Glutamatergic neuron (in vitro differentiated cells): ENCODE measurements around the gene CAPN7. TPM values are rescaled to one million over a fixed set of nuclear protein-coding genes. Genes with fewer than 3 reads are reported as not detected.

Experiments used
- DNase-seq: peaks from one replicate; pipeline ENCODE4 v3.0.0; 2022
- H3K27ac Mint-ChIP-seq: one replicate; pipeline ENCODE4 v1.8.0; 2020; ENCODE audit warnings: mild to moderate bottlenecking, mixed read lengths, inconsistent platforms; ENCODE audit not compliant: unreplicated experiment
- H3K27me3 Mint-ChIP-seq: one replicate; pipeline ENCODE4 v1.8.0; 2020; ENCODE audit warnings: mild to moderate bottlenecking, moderate library complexity, mixed read lengths, inconsistent platforms; ENCODE audit not compliant: unreplicated experiment
- H3K36me3 Mint-ChIP-seq: one replicate; pipeline ENCODE4 v1.8.0; 2020; ENCODE audit warnings: mild to moderate bottlenecking, mixed read lengths, inconsistent platforms; ENCODE audit not compliant: unreplicated experiment
- H3K4me1 Mint-ChIP-seq: one replicate; pipeline ENCODE4 v1.8.0; 2020; ENCODE audit warnings: mild to moderate bottlenecking, low read depth, mixed read lengths, inconsistent platforms; ENCODE audit not compliant: unreplicated experiment
- H3K4me3 Mint-ChIP-seq: one replicate; pipeline ENCODE4 v1.8.0; 2020; ENCODE audit warnings: mild to moderate bottlenecking, mixed read lengths, inconsistent platforms; ENCODE audit not compliant: unreplicated experiment
- H3K9me3 Mint-ChIP-seq: one replicate; pipeline ENCODE4 v1.8.0; 2020; ENCODE audit warnings: mild to moderate bottlenecking, moderate library complexity, mixed read lengths, inconsistent platforms; ENCODE audit not compliant: unreplicated experiment
- total RNA-seq: library from RNA; stranded (reverse); fragmentation: NEBNext Ultra II Directional; extraction: Animal tissue kit (Norgen Biotek cat#: 25700); gene quantifications from one replicate; pipeline ENCODE4 v1.2.1, GENCODE V29; 2021; ENCODE audit not compliant: unreplicated experiment
- TF ChIP-seq, protein P1 (sequence below): fragments of 200-600 bp; sonication (generic); IDR thresholded peaks from one replicate; pipeline ENCODE4 v1.5.0; 2021; ENCODE audit not compliant: partially characterized antibody, unreplicated experiment

The CAPN7 gene
- total RNA-seq, 1 donor from 2014 or later = 30.2 TPM

DNA sequence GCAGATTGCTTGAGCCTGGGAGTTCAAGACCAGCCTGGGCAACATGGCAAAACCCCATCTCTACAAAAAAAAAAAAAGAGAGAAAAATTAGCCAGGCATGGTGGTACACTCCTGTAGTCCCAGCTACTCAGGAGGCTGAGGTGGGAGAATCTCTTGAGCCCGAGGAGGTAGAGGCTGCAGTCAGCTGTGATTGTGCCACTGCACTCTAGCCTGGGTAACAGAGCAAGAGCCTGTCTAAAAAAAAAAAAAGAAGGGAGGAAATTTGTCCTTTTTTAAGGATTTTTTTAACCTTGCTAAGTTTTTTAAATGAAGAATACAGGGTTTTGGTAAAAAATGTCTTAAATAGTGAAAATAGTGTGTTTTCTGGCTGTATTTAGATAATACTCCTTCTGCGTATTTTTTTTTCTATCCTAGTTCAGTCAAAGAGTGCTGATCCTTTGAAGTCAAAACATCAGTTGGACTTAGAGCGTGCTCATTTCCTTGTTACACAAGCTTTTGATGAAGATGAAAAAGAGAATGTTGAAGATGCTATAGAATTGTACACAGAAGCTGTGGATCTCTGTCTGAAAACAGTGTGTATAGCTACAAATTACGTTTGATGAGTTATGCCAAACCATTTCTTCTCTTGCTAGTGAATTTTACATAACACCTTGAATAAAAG is 11.1 kb downstream of the CAPN7 start:
- Mint-ChIP-seq H3K27ac (no peak overlapping the region), H3K36me3 (peaks cover 4% of the 10 kb centered on the region), H3K4me3 (no peak overlapping the region), H3K9me3 (no peaks in the 10 kb centered on the region), H3K27me3 (no peaks in the 10 kb centered on the region), H3K4me1 (no peaks in the 10 kb centered on the region)
- DNase-seq = no peak
- TF ChIP-seq, protein P1, sequence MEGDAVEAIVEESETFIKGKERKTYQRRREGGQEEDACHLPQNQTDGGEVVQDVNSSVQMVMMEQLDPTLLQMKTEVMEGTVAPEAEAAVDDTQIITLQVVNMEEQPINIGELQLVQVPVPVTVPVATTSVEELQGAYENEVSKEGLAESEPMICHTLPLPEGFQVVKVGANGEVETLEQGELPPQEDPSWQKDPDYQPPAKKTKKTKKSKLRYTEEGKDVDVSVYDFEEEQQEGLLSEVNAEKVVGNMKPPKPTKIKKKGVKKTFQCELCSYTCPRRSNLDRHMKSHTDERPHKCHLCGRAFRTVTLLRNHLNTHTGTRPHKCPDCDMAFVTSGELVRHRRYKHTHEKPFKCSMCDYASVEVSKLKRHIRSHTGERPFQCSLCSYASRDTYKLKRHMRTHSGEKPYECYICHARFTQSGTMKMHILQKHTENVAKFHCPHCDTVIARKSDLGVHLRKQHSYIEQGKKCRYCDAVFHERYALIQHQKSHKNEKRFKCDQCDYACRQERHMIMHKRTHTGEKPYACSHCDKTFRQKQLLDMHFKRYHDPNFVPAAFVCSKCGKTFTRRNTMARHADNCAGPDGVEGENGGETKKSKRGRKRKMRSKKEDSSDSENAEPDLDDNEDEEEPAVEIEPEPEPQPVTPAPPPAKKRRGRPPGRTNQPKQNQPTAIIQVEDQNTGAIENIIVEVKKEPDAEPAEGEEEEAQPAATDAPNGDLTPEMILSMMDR = no peak

DNA sequence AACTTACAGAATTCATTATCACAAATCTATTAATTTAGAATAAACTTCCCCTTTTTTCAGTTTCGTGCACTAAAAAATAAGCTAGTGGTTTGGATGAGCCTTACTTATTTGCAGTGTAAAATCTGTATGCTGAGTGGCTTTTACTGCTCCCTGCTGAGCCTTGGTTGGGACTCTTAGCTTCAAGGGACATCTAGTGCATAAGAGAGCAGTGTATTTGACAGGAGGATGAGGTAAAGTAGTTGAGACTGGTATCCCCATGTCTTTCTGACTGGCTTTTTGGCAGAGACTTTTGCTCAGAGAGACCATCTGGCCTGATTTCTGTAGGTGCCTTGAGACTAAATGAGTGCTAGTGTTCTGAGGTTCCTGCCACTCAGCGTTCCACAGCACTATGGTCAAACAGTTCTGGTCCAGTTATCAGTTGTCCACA is 11.8 kb downstream of the CAPN7 start:
- no peak for DNase-seq

DNA sequence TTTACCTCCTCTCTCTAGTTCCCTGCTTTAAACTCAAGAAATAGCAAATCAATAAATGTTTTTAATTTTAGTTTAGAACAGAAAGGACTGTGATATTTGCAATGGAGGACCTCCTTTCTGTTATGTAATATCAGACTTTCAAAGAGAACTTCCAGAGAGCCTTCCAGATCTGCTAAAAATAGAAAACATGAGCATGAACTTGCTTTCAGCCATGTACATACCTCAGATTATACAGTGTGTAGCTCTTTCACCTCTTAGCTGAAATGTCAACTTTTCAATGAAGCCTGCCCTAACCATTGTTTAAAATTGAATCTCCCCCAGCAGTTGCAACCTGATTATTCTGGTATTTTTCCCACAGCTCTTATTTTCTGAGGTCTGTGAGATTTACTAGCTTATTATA is 12.6 kb downstream of the CAPN7 start:
- TF ChIP-seq, protein P1 = no peak
- H3K9me3 Mint-ChIP-seq = no peaks in the 10 kb centered on the region
- H3K36me3 Mint-ChIP-seq = peaks cover 4% of the 10 kb centered on the region
- no peak for DNase-seq
- H3K27ac Mint-ChIP-seq = no peak overlapping the region
- H3K4me3 Mint-ChIP-seq = no peak overlapping the region
- no peaks in the 10 kb centered on the region for H3K27me3 Mint-ChIP-seq
- H3K4me1 Mint-ChIP-seq = peaks cover 6% of the 10 kb centered on the region

More for the DNA sequence above, 11.8 kb downstream of the CAPN7 start:
- no peaks in the 10 kb centered on the region for H3K9me3 Mint-ChIP-seq
- no peak overlapping the region for H3K4me3 Mint-ChIP-seq
- TF ChIP-seq, protein P1 = no peak
- no peak overlapping the region for H3K27ac Mint-ChIP-seq
- H3K27me3 Mint-ChIP-seq = no peaks in the 10 kb centered on the region
- peaks cover 4% of the 10 kb centered on the region for H3K36me3 Mint-ChIP-seq
- peaks cover 5% of the 10 kb centered on the region for H3K4me1 Mint-ChIP-seq

DNA sequence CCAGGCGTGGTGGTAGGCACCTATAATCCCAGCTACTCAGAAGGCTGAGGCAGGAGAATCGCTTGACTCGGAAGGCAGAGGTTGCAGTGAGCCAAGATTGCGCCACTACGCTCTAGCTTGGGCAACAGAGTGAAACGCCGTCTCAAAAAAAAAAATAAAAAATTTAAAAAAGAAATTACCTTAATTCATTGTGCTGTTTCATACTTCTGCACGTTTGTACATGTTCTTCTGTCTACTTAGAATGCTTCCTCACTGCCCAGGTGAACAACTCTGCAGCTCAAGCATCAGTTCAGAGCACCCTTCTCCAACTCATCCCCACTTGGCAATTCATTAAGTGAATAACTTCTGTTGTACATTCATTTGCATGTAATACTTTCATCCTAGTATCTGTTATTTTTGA is 14.0 kb downstream of the CAPN7 start:
- Mint-ChIP-seq H3K27ac (no peak overlapping the region), H3K9me3 (no peaks in the 10 kb centered on the region), H3K27me3 (no peaks in the 10 kb centered on the region), H3K36me3 (peaks cover 4% of the 10 kb centered on the region), H3K4me1 (peaks cover 6% of the 10 kb centered on the region), H3K4me3 (no peak overlapping the region)
- no peak for DNase-seq
- TF ChIP-seq, protein P1 = no peak

DNA sequence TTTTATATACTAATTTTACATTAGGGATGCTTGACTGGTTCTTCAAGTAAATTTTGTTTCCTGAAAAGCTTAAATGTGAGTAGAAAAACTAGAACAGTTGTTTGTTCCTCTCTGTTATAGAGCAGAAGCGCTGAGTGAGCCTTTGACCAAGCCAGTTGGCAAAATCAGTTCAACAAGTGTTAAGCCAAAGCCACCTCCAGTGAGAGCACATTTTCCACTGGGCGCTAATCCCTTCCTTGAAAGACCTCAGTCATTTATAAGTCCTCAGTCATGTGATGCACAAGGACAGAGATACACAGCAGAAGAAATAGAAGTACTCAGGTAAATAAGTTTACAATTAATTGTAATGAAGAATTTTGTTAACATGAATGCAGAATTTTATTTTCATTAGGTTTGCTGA is 14.6 kb downstream of the CAPN7 start:
- no peak for DNase-seq
- Mint-ChIP-seq H3K4me1 (peaks cover 6% of the 10 kb centered on the region), H3K36me3 (peaks cover 4% of the 10 kb centered on the region), H3K4me3 (no peak overlapping the region), H3K9me3 (no peaks in the 10 kb centered on the region), H3K27me3 (no peaks in the 10 kb centered on the region), H3K27ac (no peak overlapping the region)
- TF ChIP-seq, protein P1 = no peak
